Dedifferentiated amniotic fluid mesenchymal stem cell (primary cell): ENCODE data around the gene TCERG1L.
"Not testable (repeated sequence)": the region's sequence is repeated elsewhere in the genome, so short reads cannot be mapped to it uniquely, and the experiment has no call there.

Source experiments
- DNase-seq: peaks from one replicate; pipeline ENCODE4 v3.0.0-alpha.2; 2016; ENCODE audit errors: extremely low spot score

TCERG1L gene

GRCh38 chr10:131084791-131085090 is 226.8 kb downstream of the TCERG1L start:
- no peak for DNase-seq

- no peak for DNase-seq
Measured at GRCh38 chr10:131083915-131084790, 227.4 kb downstream of the TCERG1L start.

- no peak for DNase-seq
Measured at GRCh38 chr10:131082991-131083481, 228.5 kb downstream of the TCERG1L start.

- no peak for DNase-seq
Measured at GRCh38 chr10:131082201-131082850, 229.2 kb downstream of the TCERG1L start.

DNA sequence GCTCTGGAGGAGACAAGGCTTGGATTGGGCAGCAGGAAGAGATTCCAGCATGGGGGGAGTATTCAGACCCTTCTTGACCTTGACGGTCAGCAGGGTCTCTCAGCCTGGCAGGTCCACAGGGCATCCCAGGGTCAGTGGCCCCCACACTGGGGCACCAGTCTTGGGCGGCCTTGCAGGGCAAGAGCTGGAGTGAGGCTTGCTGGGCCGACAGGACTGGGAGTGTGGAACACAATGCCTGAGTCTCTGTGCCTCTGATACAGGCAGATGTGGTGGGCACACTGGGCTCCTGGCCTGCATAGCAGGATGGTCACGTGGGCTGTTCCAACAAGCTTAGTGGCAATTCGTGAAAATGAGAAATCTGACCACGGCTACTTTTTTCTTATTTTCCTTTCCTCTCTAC is 229.7 kb downstream of the TCERG1L start:
- DNase-seq: no peak

DNA sequence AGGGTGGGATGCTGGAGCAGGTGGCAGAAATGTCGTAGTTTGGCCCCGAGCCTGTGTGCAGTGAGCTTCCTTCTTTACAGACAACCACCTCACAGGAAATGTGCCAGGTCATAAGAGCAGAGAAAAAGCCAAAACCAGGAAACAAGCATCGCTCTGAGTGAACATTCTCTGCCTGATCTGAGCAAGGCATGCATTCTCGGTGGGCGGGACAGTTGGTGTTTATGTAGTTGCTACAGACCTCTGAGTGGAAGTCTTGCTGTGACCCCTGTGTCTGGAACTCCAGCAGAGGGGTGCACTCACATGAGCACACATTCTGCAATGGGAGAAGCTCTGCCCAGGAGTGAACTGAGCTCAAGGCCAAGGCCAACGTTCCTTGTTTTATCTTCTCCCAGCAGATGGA is 230.1 kb downstream of the TCERG1L start:
- no peak for DNase-seq

DNA sequence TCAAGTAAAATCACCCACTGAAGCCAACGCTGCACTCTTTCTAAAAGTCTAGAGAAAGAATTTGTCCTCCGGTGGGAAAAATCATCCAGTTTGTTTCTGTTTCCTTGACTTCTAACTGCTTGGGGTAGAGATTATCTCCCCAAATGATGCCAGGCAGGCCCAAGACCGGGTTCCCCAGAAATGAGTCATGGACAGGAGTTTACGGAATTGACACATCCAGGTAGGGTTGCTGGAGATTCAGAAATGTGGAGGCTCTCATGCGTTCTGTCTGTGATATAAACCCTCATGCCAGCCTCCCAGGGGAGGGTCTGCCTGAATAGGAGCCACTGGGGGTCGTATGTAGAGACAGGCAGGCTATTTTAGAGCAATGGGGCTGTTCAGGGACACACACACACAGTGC is 230.9 kb downstream of the TCERG1L start:
- no peak for DNase-seq

- no peak for DNase-seq
Measured at GRCh38 chr10:131079314-131079713, 232.2 kb downstream of the TCERG1L start.

DNA sequence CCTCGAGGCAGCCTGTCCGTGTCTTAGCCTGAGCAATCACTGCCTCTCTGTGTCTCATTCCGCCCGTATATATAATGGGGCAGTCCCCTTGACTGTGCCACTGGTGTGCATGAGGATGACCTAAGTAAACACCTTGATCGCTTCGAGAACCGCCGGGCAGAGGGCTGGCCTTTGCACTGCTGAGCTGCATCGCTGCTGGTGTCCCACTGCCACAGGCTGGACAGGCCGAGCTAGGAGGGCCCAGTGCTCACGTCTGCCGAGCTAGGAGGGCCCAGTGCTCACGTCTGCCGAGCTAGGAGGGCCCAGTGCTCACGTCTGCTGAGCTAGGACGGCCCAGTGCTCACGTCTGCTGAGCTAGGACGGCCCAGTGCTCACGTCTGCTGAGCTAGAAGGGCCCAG is 232.6 kb downstream of the TCERG1L start:
- not testable (repeated sequence) for DNase-seq

DNA sequence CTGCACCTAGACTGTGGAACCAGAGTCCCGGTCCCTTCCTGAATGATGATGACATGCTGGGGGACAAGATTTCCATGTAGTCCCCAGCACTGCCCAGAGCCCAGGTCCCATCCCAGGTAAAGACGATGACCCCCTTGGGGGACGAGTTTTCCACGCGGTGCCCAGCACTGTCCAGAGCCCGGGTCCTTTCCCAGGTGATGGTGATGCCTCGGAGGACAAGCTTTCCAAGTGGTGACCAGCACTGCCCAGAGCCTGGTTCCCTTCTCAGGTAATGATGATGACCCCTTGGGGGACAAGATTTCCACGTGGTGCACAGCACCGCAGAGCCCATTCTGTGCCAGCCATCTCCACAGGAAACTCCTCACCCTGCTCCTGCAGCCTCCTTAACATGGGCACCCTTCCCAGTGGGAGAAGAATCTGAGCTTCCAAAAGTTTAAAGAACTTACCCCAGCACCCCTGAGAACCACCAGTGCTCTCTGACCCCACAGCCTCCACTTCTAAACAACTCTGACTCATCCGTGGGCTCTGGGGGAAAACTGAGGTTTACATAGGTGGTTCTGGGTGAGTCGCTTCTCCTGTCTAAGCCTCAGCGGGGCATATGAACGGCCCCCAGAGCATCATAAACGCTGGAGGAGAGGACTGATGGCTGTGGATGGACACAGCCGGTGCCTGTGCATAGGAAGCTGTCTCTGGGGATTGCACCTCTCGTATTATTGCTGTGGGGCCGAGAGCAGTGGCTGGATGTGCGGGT is 233.2 kb downstream of the TCERG1L start:
- DNase-seq: no peak

GRCh38 chr10:131077724-131078123 is 233.8 kb downstream of the TCERG1L start:
- DNase-seq: no peak

GRCh38 chr10:131077031-131077430 is 234.5 kb downstream of the TCERG1L start:
- no peak for DNase-seq

- no peak for DNase-seq
Measured at GRCh38 chr10:131076356-131076755, 235.2 kb downstream of the TCERG1L start.

GRCh38 chr10:131075218-131075770 is 236.2 kb downstream of the TCERG1L start:
- no peak for DNase-seq

GRCh38 chr10:131074682-131075081 is 236.8 kb downstream of the TCERG1L start:
- no peak for DNase-seq

DNA sequence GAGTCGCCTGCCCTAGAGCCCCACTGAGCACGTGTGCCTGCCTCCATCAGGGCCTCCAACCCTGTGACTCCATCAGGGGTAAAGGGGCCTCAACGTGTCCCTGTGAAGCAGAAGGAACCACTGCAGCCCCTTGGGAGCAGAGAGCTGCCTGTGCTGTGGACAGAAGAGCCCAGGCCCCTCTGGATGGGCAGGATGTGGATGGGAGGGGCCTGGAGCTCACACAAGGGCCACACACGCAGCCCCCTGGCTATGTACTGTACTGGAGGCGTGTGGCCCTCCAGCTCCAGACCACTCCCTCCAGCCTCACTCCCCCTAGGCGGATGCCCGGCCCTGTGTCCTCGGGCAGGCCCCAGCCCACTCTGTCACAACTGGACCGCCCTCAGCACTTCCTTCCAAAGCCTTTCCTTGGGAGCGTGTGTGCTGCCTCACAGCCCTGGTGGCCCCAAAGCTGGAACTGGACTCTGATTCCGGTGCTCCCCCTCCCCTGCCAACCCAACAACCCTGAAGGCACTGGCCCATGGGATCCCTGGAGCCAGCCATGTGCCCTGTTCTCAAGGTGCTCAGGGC is 238.0 kb downstream of the TCERG1L start:
- no peak for DNase-seq

- no peak for DNase-seq
Measured at GRCh38 chr10:131072651-131073468, 238.7 kb downstream of the TCERG1L start.

DNA sequence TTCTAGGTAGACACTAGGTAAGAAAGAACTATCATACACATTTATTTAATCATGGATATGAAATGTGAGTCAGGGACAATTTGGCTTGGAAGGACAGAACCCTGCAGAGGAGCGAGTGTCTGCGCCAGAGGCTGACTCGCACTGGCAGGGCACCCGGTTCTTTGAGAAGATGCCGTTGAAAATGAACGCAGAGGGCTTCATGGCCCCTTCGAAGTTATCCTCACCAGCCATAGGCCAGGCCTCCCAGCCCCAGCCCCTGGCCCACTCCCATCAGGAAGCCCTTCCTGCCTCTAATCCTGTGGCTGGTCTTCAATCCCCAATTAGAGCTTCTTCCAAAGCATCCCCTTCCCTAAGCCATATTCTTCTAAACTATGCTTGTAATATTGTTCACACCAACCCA is 239.8 kb downstream of the TCERG1L start:
- no peak for DNase-seq

GRCh38 chr10:131070856-131071255 is 240.7 kb downstream of the TCERG1L start:
- DNase-seq: no peak

- no peak for DNase-seq
Measured at GRCh38 chr10:131068760-131069159, 242.8 kb downstream of the TCERG1L start.

DNA sequence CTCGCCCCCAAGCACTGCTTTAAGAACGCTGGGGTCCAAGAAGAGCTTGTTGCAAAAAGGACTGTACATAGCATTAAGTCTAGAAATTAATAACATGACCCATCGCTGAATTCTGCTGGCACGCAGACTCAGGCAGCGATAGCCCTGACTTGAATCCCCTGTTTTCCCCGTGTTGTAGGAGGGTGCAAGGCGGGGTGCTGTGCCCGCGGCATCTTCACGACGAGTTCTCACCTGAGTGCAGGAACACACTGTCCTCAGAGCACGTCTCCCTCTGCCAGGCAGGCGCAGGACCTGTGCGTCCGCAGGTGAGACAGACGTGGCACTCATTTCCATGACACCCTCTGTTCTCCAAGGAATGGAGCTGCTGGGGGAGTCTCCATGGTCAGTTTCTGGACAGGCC is 243.2 kb downstream of the TCERG1L start:
- DNase-seq: no peak
